ENCODE results near the gene SF3A1. TPM values are rescaled to one million over a fixed set of nuclear protein-coding genes. Genes with fewer than 3 reads are reported as not detected.

SF3A1 gene
- total and polyA plus RNA-seq, 2 of the 8 experiments (the other 6 are each of a cell fraction or from before 2014, with no cell fraction given) = 27.8 to 285 TPM

GRCh38 chr22:30351226-30351625 lies 5.5 kb downstream of the SF3A1 start:
- Histone ChIP-seq H2BK20ac (ENCODE audit: low read length) (no peak overlapping the region), H3K79me2 (ENCODE audit: control insufficient read depth in 1 of 2, insufficient read depth in 2 of 2, low read length in 2 of 2) (peaks cover 15 to 59% of the 10 kb centered on the region in 2 experiments), H3K4ac (replicated peaks; ENCODE audit: insufficient read length, low read depth, low read length) (no peak overlapping the region), H3K79me1 (ENCODE audit: low read depth, low read length) (peaks cover 11% of the 10 kb centered on the region), H4K8ac (ENCODE audit: extremely low read depth, insufficient read depth, low read length) (no peak overlapping the region), H4K91ac (replicated peaks; ENCODE audit: insufficient read length, low read length) (no peak overlapping the region), H2AK5ac (ENCODE audit: low read depth, low read length) (no peak overlapping the region), H2AFZ (ENCODE audit: low read length) (no peak overlapping the region), H3K27ac (ENCODE audit: low read depth, low read length) (no peak overlapping the region), H3K36me3 (ENCODE audit: control insufficient read depth in 2 of 4, insufficient read depth in 4 of 4, low read length in 3 of 4) (peaks cover 16 to 63% (median 42%) of the 10 kb centered on the region in 4 experiments), H3K18ac (ENCODE audit: extremely low read depth, low read length) (no peak overlapping the region), H2BK120ac (replicated peaks; ENCODE audit: low read depth, low read length) (no peak overlapping the region), H3K56ac (replicated peaks; ENCODE audit: insufficient read length, low read depth, low read length) (no peak overlapping the region), H3K4me2 (ENCODE audit: insufficient read depth in 1 of 2, low read depth in 2 of 2, low read length in 2 of 2) (no peak overlapping the region), H2BK12ac (ENCODE audit: low read depth, low read length) (no peak overlapping the region), H3K14ac (ENCODE audit: insufficient read length) (no peak overlapping the region), H3K9ac (replicated peaks in 1 of 4; ENCODE audit: extremely low read depth in 1 of 4, low read depth in 3 of 4, low read length in 3 of 4) (no peak overlapping the region), H3K23ac (ENCODE audit: insufficient read length) (no peak overlapping the region), H4K5ac (ENCODE audit: insufficient read length, low read depth, low read length) (no peak overlapping the region), H4K20me1 (replicated peaks in 1 of 2; ENCODE audit: control insufficient read depth in 1 of 2, insufficient read depth in 2 of 2, low read length in 2 of 2) (peaks cover 20 to 21% of the 10 kb centered on the region in 2 experiments), H3K27me3 (replicated peaks in 1 of 4; ENCODE audit: control insufficient read depth in 3 of 4, extremely low read depth in 1 of 4, insufficient read depth in 3 of 4, low read length in 3 of 4) (no peaks in the 10 kb centered on the region), H3K4me1 (replicated peaks in 1 of 4; ENCODE audit: control insufficient read depth in 3 of 4, insufficient read depth in 4 of 4, low read length in 3 of 4) (peaks cover 0 to 4% (median 2%) of the 10 kb centered on the region in 4 experiments; a peak in 5 of 7 replicates), H3K9me3 (ENCODE audit: insufficient read depth in 2 of 2, low read depth in 1 of 2, low read length in 1 of 2) (no peaks in the 10 kb centered on the region), H3K23me2 (ENCODE audit: low read depth, low read length) (no peaks in the 10 kb centered on the region; the same call in 1 of the 2 replicates), H2BK5ac (ENCODE audit: low read depth, low read length) (no peak overlapping the region), H3K4me3 (ENCODE audit: extremely low read depth in 1 of 4, insufficient read depth in 2 of 4, low read depth in 3 of 4, low read length in 4 of 4) (no peak overlapping the region), H2BK15ac (ENCODE audit: low read length) (no peak overlapping the region)
- CTCF ChIA-PET (ENCODE audit: partially characterized antibody) = no interaction called here
- POLR2A ChIA-PET (ENCODE audit: partially characterized antibody) = no interaction called here
- DNase-seq (ENCODE audit: low read depth in 1 of 2, low spot score in 2 of 2) (no peak), FAIRE-seq (no peak)
- WGBS, 2 experiments (ENCODE audit: extremely low coverage in 1 of 2, insufficient coverage in 1 of 2, insufficient read length in 1 of 2, insufficient replicate concordance in 2 of 2, low coverage in 1 of 2, low lambda C conversion rate in 2 of 2, missing lambda C conversion rate in 1 of 2) = 96% methylated on average over 3 of the region's 3 CpGs; no CpG with 5 or more reads in 1 of the 2 experiments
- no peak for TF ChIP-seq YY1 (IDR thresholded peaks at IDR 0.05; ENCODE audit: low read depth, low read length)
- no peak for TF ChIP-seq SAP30 (IDR thresholded peaks at IDR 0.05; ENCODE audit: insufficient read depth, insufficient replicate concordance, low read length)
- no peak for TF ChIP-seq HDAC2 (IDR thresholded peaks at IDR 0.05; ENCODE audit: borderline replicate concordance in 1 of 2, low read depth in 2 of 2, low read length in 2 of 2)
- no peak for TF ChIP-seq RBBP5 (IDR thresholded peaks at IDR 0.05; ENCODE audit: borderline replicate concordance, low read depth, low read length)
- TF ChIP-seq CHD2 (IDR thresholded peaks at IDR 0.05; ENCODE audit: low read length) = no peak
- no peak for TF ChIP-seq TBP (IDR thresholded peaks at IDR 0.05; ENCODE audit: low read depth, low read length)
- TF ChIP-seq SP2 (IDR thresholded peaks at IDR 0.05; ENCODE audit: low read length) = no peak
- no peak for TF ChIP-seq CEBPB (IDR thresholded peaks at IDR 0.05; ENCODE audit: low read depth, low read length)
- TF ChIP-seq BRCA1 (IDR thresholded peaks at IDR 0.05; ENCODE audit: low read depth, low read length) = no peak
- no peak for TF ChIP-seq TAF7 (optimal IDR thresholded peaks at IDR 0.05; ENCODE audit: borderline replicate concordance, low read depth, low read length)
- no peak for TF ChIP-seq ASH2L (IDR thresholded peaks at IDR 0.05; ENCODE audit: low read length)
- no peak for TF ChIP-seq TEAD4 (IDR thresholded peaks at IDR 0.05; ENCODE audit: low read depth, low read length)
- no peak for TF ChIP-seq CHD1 (IDR thresholded peaks at IDR 0.05; ENCODE audit: low read depth, low read length)
- no peak for TF ChIP-seq RNF2 (IDR thresholded peaks at IDR 0.05; ENCODE audit: borderline replicate concordance, low read depth, low read length, missing control alignments, poor library complexity, severe bottlenecking)
- TF ChIP-seq EZH2 (IDR thresholded peaks at IDR 0.05; ENCODE audit: low read depth, low read length, severe bottlenecking) = no peak
